LoVo (cell line): ENCODE measurements around the gene OR2C1.

Experiments
- DNase-seq: peaks from one replicate; pipeline ENCODE4 v3.0.0-alpha.2; 2016; ENCODE audit warnings: low spot score

Gene OR2C1

GRCh38 chr16:3355589-3355988 lies at the start of gene OR2C1:
OR2C1 (plus strand) TSS chr16:3355889; CDS start chr16:3355941, 52 bp downstream.
- no peak for DNase-seq

- DNase-seq = no peak
Observed at GRCh38 chr16:3306078-3306477, 49.6 kb upstream of the OR2C1 start.

GRCh38 chr16:3311496-3311895 lies 44.2 kb upstream of the OR2C1 start:
- no peak for DNase-seq

- no peak for DNase-seq
Observed at GRCh38 chr16:3317315-3317999, 38.2 kb upstream of the OR2C1 start.

GRCh38 chr16:3321816-3322215 lies 33.9 kb upstream of the OR2C1 start:
- no peak for DNase-seq

- DNase-seq = no peak
Observed at GRCh38 chr16:3327514-3327913, 28.2 kb upstream of the OR2C1 start.

GRCh38 chr16:3328104-3328503 lies 27.6 kb upstream of the OR2C1 start:
- DNase-seq = no peak

GRCh38 chr16:3328643-3329042 lies 27.0 kb upstream of the OR2C1 start:
- peak; percentile 39 for DNase-seq

- no peak for DNase-seq
Observed at GRCh38 chr16:3346041-3346440, 9.6 kb upstream of the OR2C1 start.

- no peak for DNase-seq
Observed at GRCh38 chr16:3347586-3347985, 8.1 kb upstream of the OR2C1 start.

GRCh38 chr16:3348547-3349167 lies 7.0 kb upstream of the OR2C1 start:
- no peak for DNase-seq

GRCh38 chr16:3349175-3349574 lies 6.5 kb upstream of the OR2C1 start:
- DNase-seq = no peak

- no peak for DNase-seq
Observed at GRCh38 chr16:3356118-3356517, 429 bp downstream of the OR2C1 start.

GRCh38 chr16:3358871-3359270 lies 3.2 kb downstream of the OR2C1 start:
- DNase-seq = no peak

- DNase-seq = no peak
Observed at GRCh38 chr16:3362931-3363330, 7.2 kb downstream of the OR2C1 start.

- DNase-seq = no peak
Observed at GRCh38 chr16:3363793-3364192, 8.1 kb downstream of the OR2C1 start.

- no peak for DNase-seq
Observed at GRCh38 chr16:3364774-3365427, 9.2 kb downstream of the OR2C1 start.

- DNase-seq = no peak
Observed at GRCh38 chr16:3369073-3369472, 13.4 kb downstream of the OR2C1 start.

- no peak for DNase-seq
Observed at GRCh38 chr16:3375680-3376079, 20.0 kb downstream of the OR2C1 start.

GRCh38 chr16:3377917-3378316 lies 22.2 kb downstream of the OR2C1 start:
- no peak for DNase-seq

GRCh38 chr16:3383045-3383448 lies 27.4 kb downstream of the OR2C1 start:
- no peak for DNase-seq

GRCh38 chr16:3388325-3388724 lies 32.6 kb downstream of the OR2C1 start:
- no peak for DNase-seq

- no peak for DNase-seq
Observed at GRCh38 chr16:3389663-3390338, 34.1 kb downstream of the OR2C1 start.
